ENCODE measurements around the gene CSE1L.
"Not testable (repeated sequence)": the region's sequence is repeated elsewhere in the genome, so short reads cannot be mapped to it uniquely, and the experiment has no call there.

Gene CSE1L, protein sequence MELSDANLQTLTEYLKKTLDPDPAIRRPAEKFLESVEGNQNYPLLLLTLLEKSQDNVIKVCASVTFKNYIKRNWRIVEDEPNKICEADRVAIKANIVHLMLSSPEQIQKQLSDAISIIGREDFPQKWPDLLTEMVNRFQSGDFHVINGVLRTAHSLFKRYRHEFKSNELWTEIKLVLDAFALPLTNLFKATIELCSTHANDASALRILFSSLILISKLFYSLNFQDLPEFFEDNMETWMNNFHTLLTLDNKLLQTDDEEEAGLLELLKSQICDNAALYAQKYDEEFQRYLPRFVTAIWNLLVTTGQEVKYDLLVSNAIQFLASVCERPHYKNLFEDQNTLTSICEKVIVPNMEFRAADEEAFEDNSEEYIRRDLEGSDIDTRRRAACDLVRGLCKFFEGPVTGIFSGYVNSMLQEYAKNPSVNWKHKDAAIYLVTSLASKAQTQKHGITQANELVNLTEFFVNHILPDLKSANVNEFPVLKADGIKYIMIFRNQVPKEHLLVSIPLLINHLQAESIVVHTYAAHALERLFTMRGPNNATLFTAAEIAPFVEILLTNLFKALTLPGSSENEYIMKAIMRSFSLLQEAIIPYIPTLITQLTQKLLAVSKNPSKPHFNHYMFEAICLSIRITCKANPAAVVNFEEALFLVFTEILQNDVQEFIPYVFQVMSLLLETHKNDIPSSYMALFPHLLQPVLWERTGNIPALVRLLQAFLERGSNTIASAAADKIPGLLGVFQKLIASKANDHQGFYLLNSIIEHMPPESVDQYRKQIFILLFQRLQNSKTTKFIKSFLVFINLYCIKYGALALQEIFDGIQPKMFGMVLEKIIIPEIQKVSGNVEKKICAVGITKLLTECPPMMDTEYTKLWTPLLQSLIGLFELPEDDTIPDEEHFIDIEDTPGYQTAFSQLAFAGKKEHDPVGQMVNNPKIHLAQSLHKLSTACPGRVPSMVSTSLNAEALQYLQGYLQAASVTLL

DNA sequence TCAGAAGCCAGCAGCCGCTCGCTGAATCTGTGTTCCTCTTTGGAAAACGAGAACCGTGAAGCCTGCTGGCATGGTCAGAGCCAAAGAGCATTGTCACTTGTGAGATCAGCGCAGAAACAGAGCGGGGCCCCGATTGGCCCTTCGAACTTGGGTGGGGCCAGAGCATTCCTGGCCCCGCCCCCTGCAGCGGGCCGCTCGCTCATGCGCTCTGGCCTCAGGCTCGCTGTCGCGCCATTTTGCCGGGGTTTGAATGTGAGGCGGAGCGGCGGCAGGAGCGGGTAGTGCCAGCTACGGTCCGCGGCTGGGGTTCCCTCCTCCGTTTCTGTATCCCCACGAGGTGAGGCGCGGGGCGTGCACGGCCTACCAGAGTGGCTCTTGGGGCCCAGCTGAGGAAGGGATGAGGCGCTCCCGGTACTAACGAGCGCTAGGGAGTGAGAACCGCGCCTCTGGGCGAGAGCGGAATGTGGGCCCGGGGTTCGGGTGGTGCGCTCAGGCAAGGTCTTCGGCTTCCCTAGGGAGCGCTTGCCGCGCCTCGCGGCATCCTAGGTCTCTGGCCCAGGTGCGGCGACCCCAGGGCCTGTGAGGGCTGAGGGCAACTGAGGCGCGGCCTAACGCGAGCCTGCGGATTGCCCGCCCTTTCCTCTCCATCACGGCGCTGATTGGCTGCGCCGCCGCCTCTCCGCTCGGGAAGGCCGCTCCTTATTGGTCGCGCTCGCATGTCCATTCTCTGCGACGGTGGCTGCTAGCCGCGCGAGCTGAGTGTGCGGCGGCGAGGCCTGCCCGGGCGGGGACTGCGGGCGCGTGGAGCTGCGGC, at the start of gene CSE1L:
Gene CSE1L, plus strand, starts transcription at position 226 of the 814 bp plus-strand sequence. CDS start 12,152 bp downstream, outside the sequence.
- DNase-seq (ENCODE audit: low spot score in 2 of 2) = peak; percentile 98
- peak within 1 kb of the TSS; percentile 99 for H3K27ac Mint-ChIP-seq
- H3K9me3 Mint-ChIP-seq = no peaks in the 10 kb centered on the region
- H3K36me3 Mint-ChIP-seq = peaks cover 60% of the 10 kb centered on the region
- peak; percentile 96 for ATAC-seq
- H3K4me1 Mint-ChIP-seq = peaks cover 28% of the 10 kb centered on the region
- H3K4me3 Mint-ChIP-seq = peak within 1 kb of the TSS; percentile 97

DNA sequence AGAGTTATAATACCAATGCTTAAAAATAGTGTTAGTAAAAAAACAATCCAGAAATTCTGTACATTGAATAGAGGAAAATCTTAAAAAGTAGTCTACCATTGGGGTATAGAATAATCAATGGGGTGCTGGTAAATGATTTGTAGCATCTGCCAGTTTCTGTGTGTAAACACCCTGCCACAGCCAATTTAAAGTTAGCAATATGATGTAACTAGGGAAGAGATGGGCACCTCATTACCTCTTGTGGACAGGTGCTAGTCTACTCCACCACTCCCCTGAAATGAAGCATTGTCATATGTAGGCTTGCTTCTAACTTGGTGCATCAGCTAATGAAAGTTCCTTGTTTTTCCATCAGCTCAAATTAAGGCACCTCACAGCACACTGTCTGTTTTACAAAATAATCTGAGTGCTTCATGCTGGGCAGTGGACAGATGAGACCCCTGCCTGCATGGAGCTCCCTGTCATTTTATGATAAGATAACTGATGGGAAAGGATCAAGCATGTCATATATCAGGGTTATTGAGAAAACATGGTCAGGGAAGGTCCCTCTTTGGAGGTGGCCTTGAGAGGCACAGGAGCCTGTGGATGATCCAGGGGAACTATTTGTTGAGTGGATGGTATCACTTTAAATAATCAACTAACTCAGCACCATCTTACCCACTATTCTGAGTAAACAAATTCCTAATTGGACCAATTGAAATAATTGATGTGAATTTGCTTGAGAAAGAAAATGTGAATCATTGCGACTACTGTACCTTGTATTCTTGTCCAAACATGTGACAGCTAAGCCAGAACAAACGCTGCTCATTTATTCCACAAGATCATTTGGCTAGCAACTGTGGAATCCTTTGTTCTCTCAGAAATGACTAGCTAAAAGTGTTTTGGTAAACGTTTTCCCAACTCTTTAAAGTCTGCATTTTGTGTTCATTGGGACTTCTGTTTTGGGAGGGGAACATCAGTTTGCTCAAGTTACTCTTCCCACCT, 45.9 kb upstream of the CSE1L start:
- Mint-ChIP-seq H3K27ac (no peak overlapping the region), H3K36me3 (peaks cover 86% of the 10 kb centered on the region), H3K9me3 (no peaks in the 10 kb centered on the region), H3K4me1 (no peaks in the 10 kb centered on the region), H3K4me3 (no peak overlapping the region)
- DNase-seq (ENCODE audit: low spot score in 2 of 2) (no peak), ATAC-seq (no peak)

DNA sequence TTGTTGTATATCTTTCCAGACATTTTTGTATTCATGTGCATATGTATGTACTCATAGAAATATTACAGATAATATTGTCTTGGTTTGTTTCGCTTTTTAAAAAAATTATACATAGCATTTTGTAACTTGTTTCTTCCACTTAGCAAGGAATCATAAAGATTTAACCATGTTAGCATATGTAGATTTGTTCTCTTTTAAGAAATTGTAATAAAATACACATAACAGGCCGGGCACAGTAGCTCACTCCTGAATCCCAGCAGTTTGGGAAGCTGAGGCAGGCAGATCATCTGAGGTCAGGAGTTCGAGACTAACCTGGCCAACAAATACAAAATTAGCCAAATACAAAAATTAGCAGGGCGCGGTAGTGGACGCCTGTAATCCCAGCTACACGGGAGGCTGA, 44.4 kb upstream of the CSE1L start:
- Mint-ChIP-seq H3K27ac (no peak overlapping the region), H3K4me3 (no peak overlapping the region), H3K36me3 (peaks cover 86% of the 10 kb centered on the region), H3K4me1 (no peaks in the 10 kb centered on the region), H3K9me3 (no peaks in the 10 kb centered on the region)
- ATAC-seq = no peak
- DNase-seq (ENCODE audit: low spot score in 2 of 2) = no peak

DNA sequence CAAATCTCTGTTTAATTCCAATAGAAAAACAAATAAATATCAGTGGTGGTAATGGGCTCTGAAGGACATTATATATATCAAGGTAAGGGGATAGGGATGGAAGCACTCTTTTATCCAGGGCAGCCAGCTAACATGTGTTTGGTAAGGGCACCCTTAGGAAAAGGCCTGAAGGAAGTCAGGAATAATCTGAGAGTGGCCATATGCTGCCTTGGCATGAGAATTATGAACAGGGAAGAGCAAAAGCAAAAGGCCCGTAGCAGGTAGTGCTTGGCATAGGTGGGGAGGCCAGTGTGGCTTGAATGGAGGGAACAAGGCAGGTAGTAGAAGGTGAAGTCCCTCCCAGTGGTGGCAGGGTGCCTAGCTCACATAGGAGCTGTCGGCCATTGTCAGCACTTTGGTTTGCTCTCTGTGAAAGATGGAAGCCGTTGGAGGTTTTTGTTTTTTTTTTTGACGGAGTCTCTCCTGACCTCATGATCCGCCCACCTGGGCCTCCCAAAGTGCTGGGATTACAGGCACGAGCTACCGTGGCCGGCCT, 39.6 kb upstream of the CSE1L start:
- DNase-seq (ENCODE audit: low spot score in 2 of 2) (no peak), ATAC-seq (no peak)
- H3K36me3 Mint-ChIP-seq = peaks cover 86% of the 10 kb centered on the region
- no peaks in the 10 kb centered on the region for H3K4me1 Mint-ChIP-seq
- H3K4me3 Mint-ChIP-seq = no peak overlapping the region
- H3K9me3 Mint-ChIP-seq = no peaks in the 10 kb centered on the region
- H3K27ac Mint-ChIP-seq = peak overlapping the region; percentile 43

DNA sequence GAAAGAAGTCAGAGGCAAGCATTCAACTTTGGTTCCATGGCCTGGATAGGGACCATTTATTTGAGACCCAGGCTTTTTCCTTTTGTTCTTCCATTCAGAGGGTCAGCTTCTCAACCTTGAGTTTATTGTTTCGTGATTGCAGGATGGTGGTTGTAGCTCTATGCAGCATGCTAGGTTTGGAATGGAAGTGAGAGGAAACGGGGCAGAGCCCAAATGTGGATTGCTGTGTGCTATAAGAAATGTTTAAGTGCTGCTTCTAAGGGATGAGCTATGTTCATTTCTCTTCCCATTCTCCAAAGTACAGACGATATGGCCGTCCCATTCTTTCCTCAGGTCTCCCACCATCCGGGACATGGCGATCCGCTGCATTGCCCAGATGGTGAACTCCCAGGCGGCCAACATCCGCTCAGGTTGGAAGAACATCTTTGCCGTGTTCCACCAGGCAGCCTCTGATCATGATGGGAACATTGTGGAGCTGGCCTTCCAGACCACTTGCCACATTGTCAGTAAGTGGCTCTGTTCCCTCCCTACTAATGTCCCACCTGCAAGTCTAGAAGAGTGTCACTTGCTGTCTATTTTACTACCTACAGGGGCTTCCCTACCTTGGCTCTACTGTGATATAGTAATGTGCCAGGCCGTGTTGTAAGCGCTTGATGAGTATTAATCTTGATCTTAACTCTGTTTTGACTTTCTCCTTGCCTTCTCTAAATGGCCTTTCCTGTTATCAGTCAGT, 36.0 kb upstream of the CSE1L start:
- Mint-ChIP-seq H3K36me3 (peaks cover 99% of the 10 kb centered on the region), H3K9me3 (no peaks in the 10 kb centered on the region), H3K4me1 (no peaks in the 10 kb centered on the region), H3K27ac (no peak overlapping the region), H3K4me3 (no peak overlapping the region)
- DNase-seq (ENCODE audit: low spot score in 2 of 2) (no peak), ATAC-seq (no peak)

DNA sequence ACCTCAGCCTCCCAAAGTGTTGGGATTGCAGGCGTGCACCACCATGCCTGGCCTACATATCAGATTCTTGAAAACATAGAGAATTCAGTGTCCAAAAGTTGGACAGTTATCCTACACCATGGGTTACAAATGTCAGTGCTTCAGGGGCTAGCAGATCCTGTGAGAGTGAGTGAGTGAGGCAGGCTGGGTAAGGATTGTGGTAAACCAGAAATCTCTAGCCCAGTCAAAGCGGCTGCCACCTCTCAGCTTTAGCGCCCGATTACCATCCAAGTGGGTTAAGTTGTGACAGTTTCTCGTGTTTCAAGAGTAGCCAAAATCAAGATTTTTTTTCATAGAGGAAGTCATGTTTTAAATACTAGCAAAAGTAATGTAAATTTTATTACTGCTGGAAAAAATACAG, 21.9 kb upstream of the CSE1L start:
- Mint-ChIP-seq H3K4me3 (no peak overlapping the region), H3K36me3 (peaks cover 99% of the 10 kb centered on the region), H3K27ac (no peak overlapping the region), H3K9me3 (no peaks in the 10 kb centered on the region), H3K4me1 (no peaks in the 10 kb centered on the region)
- no peak for DNase-seq (ENCODE audit: low spot score in 2 of 2)
- peak; percentile 65 for ATAC-seq

DNA sequence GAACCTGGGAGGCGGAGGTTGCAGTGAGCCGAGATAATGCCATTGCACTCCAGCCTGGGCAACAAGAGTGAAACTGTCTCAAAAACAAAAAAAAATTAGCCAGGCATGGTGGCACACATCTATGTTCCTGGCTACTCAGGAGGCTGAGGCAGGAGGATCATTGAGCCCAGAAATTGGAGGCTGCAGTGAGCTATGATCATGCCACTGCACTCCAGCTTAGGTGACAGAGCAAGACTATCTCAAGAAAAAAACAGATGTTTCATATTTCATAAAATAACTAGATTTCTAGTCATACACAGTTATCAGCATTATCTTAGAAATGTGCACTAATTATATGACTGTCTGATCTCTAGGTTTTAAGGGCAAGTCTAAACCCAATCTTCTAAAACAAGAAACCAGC, 17.9 kb upstream of the CSE1L start:
- H3K27ac Mint-ChIP-seq = not testable (repeated sequence)

DNA sequence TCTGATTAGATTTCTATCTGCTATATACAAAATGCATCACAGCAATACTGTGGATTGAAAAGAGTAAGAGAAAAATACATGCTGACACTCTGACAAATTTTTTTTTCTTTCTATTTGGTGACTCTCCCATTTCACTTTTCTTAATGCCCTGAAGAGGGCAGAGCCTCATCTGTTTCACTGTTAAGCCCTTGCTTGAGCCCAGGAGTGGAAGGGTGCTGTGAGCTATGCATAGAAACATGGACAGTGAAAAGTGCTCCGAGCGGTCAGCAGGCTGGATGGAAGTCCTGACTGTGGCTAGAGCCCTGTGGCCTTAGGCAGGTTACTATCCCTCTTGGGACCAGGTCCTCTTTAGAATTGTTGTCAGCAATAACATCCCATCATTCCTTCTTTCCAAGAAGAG, 17.4 kb upstream of the CSE1L start:
- no peak overlapping the region for H3K27ac Mint-ChIP-seq
- ATAC-seq = no peak
- H3K9me3 Mint-ChIP-seq = no peaks in the 10 kb centered on the region
- no peak overlapping the region for H3K4me3 Mint-ChIP-seq
- no peak for DNase-seq (ENCODE audit: low spot score in 2 of 2)
- H3K4me1 Mint-ChIP-seq = no peaks in the 10 kb centered on the region
- H3K36me3 Mint-ChIP-seq = peaks cover 100% of the 10 kb centered on the region

More for the DNA sequence above, 17.9 kb upstream of the CSE1L start:
- not testable (repeated sequence) for H3K4me3 Mint-ChIP-seq; DNase-seq (ENCODE audit: low spot score in 2 of 2); H3K9me3 Mint-ChIP-seq; H3K4me1 Mint-ChIP-seq; ATAC-seq
- peaks cover 99% of the 10 kb centered on the region for H3K36me3 Mint-ChIP-seq

DNA sequence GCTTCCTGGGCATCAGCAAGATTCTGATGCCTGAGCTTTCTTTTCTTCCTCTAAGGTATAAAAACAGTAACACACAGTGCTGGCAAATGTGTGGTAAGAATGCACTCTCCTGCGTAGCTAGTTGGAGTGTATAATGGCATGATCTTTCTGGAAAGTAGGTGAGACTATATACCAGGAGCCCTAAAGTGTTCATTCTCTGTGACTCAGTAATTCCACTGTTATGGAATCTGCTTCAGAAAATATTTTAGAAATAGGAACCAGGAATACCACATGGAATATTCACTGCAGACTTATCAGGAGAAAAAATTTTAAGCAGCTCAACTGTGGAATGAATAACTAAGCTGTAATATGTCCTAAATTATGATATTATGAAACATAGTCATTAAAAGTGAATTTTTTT, 16.9 kb upstream of the CSE1L start:
- no peaks in the 10 kb centered on the region for H3K4me1 Mint-ChIP-seq
- H3K27ac Mint-ChIP-seq = no peak overlapping the region
- H3K4me3 Mint-ChIP-seq = no peak overlapping the region
- no peaks in the 10 kb centered on the region for H3K9me3 Mint-ChIP-seq
- ATAC-seq (no peak), DNase-seq (ENCODE audit: low spot score in 2 of 2) (no peak)
- H3K36me3 Mint-ChIP-seq = peaks cover 100% of the 10 kb centered on the region

DNA sequence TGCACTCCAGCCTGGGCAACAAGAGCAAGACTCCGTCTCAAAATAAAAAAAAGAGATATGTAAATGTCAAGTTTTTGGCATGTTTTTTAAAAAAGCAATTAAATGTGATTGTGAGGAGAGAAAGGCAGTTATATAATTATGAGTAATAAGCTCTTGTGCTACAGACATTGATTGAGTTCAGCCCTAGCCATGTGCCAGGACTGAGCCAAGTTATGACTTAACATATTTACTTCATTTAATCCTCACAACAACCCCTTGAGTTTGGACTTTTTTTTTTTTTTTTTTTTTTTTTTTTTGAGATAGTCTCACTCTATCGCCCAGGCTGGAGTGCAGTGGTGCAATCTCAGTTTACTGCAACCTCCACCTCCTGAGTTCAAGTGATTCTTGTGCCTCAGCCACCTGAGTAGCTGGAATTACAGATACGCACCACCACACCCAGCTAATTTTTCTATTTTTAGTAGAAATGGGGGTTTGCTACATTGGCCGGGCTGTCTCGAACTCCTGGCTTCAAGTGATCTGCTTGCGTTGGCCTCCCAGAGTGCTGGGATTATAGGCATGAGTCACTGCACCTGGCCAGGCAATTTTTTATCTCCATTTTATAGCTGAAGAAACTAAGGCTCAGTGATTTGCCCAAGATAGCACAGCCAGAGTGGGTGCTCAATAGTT, 15.0 kb upstream of the CSE1L start:
- ATAC-seq = no peak
- Mint-ChIP-seq H3K9me3 (no peaks in the 10 kb centered on the region), H3K4me3 (no peak overlapping the region), H3K36me3 (peaks cover 81% of the 10 kb centered on the region), H3K4me1 (no peaks in the 10 kb centered on the region), H3K27ac (no peak overlapping the region)
- DNase-seq (ENCODE audit: low spot score in 2 of 2) = no peak

DNA sequence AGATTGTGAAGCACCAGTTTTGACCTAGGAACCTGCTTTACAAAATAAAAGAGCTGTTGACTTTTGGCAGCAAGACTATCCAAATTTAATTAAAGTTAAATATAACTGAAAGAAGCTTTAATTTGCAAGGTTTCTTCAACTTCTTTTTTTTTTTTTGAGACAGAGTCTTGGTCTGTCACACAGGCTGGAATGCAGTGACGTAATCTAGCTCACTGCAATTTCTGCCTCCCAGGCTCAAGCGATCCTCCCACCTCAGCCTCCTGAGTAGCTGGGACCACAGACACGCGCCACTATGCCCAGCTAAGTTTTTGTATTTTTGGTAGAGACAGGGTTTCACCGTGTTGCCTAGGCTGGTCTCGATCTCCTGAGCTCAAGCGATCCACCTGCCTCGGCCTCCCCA, 13.7 kb upstream of the CSE1L start:
- H3K4me1 Mint-ChIP-seq = no peaks in the 10 kb centered on the region
- DNase-seq (ENCODE audit: low spot score in 2 of 2) (no peak), ATAC-seq (no peak)
- no peak overlapping the region for H3K27ac Mint-ChIP-seq
- no peaks in the 10 kb centered on the region for H3K9me3 Mint-ChIP-seq
- H3K4me3 Mint-ChIP-seq = no peak overlapping the region
- peaks cover 67% of the 10 kb centered on the region for H3K36me3 Mint-ChIP-seq

DNA sequence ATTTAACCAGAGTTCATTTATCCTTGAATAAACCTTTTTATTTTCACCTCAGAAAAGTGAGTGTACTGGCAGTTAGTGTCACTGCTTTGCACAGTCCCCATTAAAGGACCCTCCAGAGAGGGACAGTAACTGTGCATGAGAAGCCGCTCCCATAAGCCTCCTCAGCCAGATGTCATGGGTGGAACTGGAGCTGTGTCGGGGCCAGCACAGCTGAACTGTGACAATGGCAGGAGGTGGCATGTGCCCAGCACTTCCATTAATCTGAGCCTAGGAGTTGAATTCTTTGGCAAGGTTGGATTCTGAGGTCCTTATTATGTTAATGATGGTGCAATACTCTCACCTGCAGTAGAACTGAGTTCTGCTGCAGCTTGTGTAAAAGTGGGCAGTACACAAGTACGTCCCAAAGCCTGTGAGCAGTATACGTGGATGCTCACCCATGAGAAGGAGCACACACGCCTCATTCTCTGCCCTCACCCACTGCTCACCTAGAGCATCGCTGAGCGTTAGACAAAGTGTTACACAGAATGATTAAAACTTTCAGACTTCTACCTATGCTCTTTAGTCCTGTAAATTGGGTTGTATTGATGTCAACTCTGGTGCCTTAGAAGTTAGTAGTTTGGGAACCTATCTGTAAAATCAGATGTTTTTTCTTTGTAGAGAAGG, 11.9 kb upstream of the CSE1L start:
- Mint-ChIP-seq H3K36me3 (peaks cover 50% of the 10 kb centered on the region), H3K27ac (no peak overlapping the region), H3K9me3 (no peaks in the 10 kb centered on the region), H3K4me1 (peaks cover 9% of the 10 kb centered on the region), H3K4me3 (no peak overlapping the region)
- ATAC-seq = no peak
- DNase-seq (ENCODE audit: low spot score in 2 of 2) = no peak

Measured in stimulated activated effector memory CD8-positive, alpha-beta T cell treated with anti-CD3 and anti-CD28 coated beads, Interleukin-12 subunit alpha, Interleukin-12 subunit beta, amount 100 ng/mL, for 72 hours (primary cell).